ENCODE data around the gene TMEM273. TPM values are rescaled to one million over a fixed set of nuclear protein-coding genes. Genes with fewer than 3 reads are reported as not detected.

Gene TMEM273
- total RNA-seq, 4 donors from 2014 or later = 11.6 to 36.8 (median 25.1) TPM

DNA sequence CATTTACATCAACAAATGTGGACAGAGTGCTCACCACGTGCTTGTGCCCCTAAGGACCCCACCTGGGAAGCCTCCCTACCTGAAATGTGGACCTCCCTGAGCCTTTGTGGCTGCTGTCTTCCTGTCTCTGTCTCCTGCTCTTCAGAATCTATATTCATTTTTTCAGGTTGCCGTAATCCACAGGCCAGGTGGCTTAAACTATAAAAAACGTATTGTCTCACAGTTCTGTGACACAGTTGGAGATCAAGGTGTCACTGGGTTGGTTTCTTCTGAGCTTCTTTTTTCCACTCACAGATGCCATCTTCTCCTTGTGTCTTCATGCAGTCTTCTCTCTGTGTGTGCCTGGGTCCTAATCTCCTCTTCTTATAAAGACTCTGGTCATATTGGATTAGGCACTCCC is 67.3 kb downstream of the TMEM273 start:
- Histone ChIP-seq H3K4me1 (peaks cover 0 to 1% (median under 1%) of the 10 kb centered on the region in 4 donors), H3K9me3 (no peaks in the 10 kb centered on the region), H3K27ac (replicated peaks in 1 of 4) (no peak overlapping the region), H3K27me3 (no peaks in the 10 kb centered on the region), H3K4me3 (no peak overlapping the region), H3K36me3 (no peaks in the 10 kb centered on the region)
- DNase-seq (ENCODE audit: extremely low spot score) = no peak
- TF ChIP-seq CTCF (IDR thresholded peaks at IDR 0.05) (no peak), POLR2AphosphoS5 (IDR thresholded peaks at IDR 0.05) (no peak), POLR2A (IDR thresholded peaks at IDR 0.05; ENCODE audit: low read depth) (no peak), EP300 (IDR thresholded peaks at IDR 0.05) (no peak)
- WGBS = 75% methylated on average over 3 of the region's 3 CpGs
- intact Hi-C loops (cut with DNase I) = no loop called here

DNA sequence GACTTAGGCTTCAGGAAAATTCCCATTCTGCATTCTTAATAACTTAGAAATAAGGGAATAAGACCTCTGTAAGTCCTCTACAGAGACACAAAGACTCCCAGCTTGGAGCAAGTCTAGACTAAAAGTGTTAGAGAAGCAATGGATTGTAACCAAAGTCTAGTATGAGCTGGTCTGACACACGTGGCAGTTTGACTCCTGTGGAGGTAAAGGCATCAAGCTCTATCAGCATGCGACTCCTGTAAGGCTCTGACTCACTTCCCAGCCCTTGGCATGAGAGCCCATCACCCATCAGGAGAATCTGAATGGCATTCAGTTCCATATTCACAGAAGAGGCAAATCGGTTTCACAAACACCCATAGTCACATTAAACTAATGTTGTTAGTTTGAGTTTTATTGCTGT is 68.4 kb downstream of the TMEM273 start:
- 69% methylated on average over 3 of the region's 3 CpGs for WGBS

GRCh38 chr10:49118430-49119074 is 69.6 kb downstream of the TMEM273 start:
- no peak for DNase-seq (ENCODE audit: extremely low spot score)
- TF ChIP-seq CTCF (IDR thresholded peaks at IDR 0.05) (no peak), POLR2A (IDR thresholded peaks at IDR 0.05; ENCODE audit: low read depth) (no peak), EP300 (IDR thresholded peaks at IDR 0.05) (no peak), POLR2AphosphoS5 (IDR thresholded peaks at IDR 0.05) (no peak)
- Histone ChIP-seq H3K4me1 (peaks cover 6 to 19% (median 16%) of the 10 kb centered on the region in 4 donors), H3K27me3 (no peaks in the 10 kb centered on the region), H3K36me3 (no peaks in the 10 kb centered on the region), H3K27ac (replicated peaks in 1 of 4) (no peak overlapping the region), H3K4me3 (no peak overlapping the region), H3K9me3 (no peaks in the 10 kb centered on the region)
- WGBS = 69% methylated on average over 6 of the region's 6 CpGs
- intact Hi-C loops (cut with DNase I) = no loop called here

More for the DNA sequence above, 68.4 kb downstream of the TMEM273 start:
- TF ChIP-seq POLR2A (IDR thresholded peaks at IDR 0.05; ENCODE audit: low read depth) (no peak), CTCF (IDR thresholded peaks at IDR 0.05) (no peak), EP300 (IDR thresholded peaks at IDR 0.05) (no peak), POLR2AphosphoS5 (IDR thresholded peaks at IDR 0.05) (no peak)
- H3K27me3 ChIP-seq = no peaks in the 10 kb centered on the region
- no peak overlapping the region for H3K4me3 ChIP-seq
- H3K27ac ChIP-seq (replicated peaks in 1 of 4) = no peak overlapping the region
- no peaks in the 10 kb centered on the region for H3K9me3 ChIP-seq
- intact Hi-C loops (cut with DNase I) = no loop called here
- no peak for DNase-seq (ENCODE audit: extremely low spot score)
- peaks cover 0 to 7% (median 6%) of the 10 kb centered on the region in 4 donors for H3K4me1 ChIP-seq
- no peaks in the 10 kb centered on the region for H3K36me3 ChIP-seq

- no peak overlapping the region for H3K27ac ChIP-seq (replicated peaks in 1 of 4)
- DNase-seq (ENCODE audit: extremely low spot score) = no peak
- H3K27me3 ChIP-seq = no peaks in the 10 kb centered on the region
- intact Hi-C loops (cut with DNase I) = no loop called here
- H3K9me3 ChIP-seq = no peaks in the 10 kb centered on the region
- TF ChIP-seq EP300 (IDR thresholded peaks at IDR 0.05) (no peak), CTCF (IDR thresholded peaks at IDR 0.05) (no peak), POLR2AphosphoS5 (IDR thresholded peaks at IDR 0.05) (no peak), POLR2A (IDR thresholded peaks at IDR 0.05; ENCODE audit: low read depth) (no peak)
- no peak overlapping the region for H3K4me3 ChIP-seq
- H3K36me3 ChIP-seq = no peaks in the 10 kb centered on the region
- WGBS = 70% methylated on average over 4 of the region's 4 CpGs
- peaks cover 6 to 29% (median 22%) of the 10 kb centered on the region in 4 donors for H3K4me1 ChIP-seq
Observed at GRCh38 chr10:49117376-49118070, 70.7 kb downstream of the TMEM273 start.
